ENCODE results near the gene UST. TPM values are rescaled to one million over a fixed set of nuclear protein-coding genes. Genes with fewer than 3 reads are reported as not detected.
"Not testable (repeated sequence)": the region's sequence is repeated elsewhere in the genome, so short reads cannot be mapped to it uniquely, and the experiment has no call there.

The UST gene
- total RNA-seq, 1 donor, result 36.1 TPM

DNA sequence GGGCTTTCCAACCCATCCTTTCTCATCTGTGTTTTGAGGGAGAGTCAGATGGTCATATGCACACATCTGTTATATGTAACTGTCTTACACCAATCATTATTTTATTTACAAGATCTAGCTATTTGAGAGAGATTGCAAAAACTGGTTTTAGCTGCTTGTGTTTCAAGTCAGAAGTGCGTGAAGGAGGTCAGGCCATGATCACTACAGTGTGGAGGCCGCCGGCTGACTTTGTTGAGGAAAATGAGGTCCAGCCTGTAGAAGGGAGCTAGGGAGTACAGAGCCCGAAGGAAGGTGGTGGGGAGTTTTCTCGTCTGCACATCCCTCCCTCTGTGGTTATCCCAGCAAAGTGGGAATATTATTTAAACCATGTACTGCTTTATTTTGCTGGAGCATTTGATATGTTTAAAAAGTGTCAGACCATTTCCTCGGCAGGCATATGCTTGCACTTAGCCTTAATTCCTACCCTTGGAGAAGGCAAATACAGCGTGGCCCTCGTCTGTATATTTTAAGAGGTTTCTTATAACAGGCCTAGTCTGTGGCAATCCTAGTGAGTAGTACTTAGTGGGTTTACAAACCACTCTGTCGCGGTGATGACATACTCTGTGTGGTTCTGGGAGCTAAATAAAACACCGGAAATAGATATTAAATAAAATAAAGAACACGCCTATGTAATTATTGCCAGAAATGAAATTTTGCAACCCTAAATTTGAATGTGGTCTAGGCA is 95.6 kb downstream of the UST start:
- DNase-seq (ENCODE audit: low read depth), result no peak
- no peak overlapping the region for H3K4me3 ChIP-seq (ENCODE audit: low read depth, low read length)
- TF ChIP-seq, protein P1, sequence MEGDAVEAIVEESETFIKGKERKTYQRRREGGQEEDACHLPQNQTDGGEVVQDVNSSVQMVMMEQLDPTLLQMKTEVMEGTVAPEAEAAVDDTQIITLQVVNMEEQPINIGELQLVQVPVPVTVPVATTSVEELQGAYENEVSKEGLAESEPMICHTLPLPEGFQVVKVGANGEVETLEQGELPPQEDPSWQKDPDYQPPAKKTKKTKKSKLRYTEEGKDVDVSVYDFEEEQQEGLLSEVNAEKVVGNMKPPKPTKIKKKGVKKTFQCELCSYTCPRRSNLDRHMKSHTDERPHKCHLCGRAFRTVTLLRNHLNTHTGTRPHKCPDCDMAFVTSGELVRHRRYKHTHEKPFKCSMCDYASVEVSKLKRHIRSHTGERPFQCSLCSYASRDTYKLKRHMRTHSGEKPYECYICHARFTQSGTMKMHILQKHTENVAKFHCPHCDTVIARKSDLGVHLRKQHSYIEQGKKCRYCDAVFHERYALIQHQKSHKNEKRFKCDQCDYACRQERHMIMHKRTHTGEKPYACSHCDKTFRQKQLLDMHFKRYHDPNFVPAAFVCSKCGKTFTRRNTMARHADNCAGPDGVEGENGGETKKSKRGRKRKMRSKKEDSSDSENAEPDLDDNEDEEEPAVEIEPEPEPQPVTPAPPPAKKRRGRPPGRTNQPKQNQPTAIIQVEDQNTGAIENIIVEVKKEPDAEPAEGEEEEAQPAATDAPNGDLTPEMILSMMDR (IDR thresholded peaks at IDR 0.05; ENCODE audit: insufficient read depth, low read length), result no peak

DNA sequence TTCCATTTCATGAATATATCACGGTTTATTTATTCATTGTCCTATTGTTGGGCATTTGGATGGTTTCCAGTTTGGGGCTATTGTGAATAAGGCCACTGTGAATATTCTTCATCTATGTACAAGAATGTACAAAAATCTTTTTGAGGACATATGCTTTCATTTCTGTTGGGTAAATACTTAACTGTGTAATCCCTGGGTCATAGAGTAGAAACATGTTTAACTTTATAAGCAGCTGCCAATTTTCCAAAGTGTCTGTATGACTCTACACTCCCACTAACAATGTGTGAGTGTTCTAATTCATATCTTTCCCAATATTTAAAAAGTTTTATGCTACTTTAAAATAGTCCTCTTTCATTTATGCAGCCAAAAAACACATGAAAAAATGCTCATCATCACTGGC is 98.6 kb downstream of the UST start:
- no peak overlapping the region for H3K4me3 ChIP-seq (ENCODE audit: low read depth, low read length)
- TF ChIP-seq, protein P1 (IDR thresholded peaks at IDR 0.05; ENCODE audit: insufficient read depth, low read length), result no peak
- no peak for DNase-seq (ENCODE audit: low read depth)

DNA sequence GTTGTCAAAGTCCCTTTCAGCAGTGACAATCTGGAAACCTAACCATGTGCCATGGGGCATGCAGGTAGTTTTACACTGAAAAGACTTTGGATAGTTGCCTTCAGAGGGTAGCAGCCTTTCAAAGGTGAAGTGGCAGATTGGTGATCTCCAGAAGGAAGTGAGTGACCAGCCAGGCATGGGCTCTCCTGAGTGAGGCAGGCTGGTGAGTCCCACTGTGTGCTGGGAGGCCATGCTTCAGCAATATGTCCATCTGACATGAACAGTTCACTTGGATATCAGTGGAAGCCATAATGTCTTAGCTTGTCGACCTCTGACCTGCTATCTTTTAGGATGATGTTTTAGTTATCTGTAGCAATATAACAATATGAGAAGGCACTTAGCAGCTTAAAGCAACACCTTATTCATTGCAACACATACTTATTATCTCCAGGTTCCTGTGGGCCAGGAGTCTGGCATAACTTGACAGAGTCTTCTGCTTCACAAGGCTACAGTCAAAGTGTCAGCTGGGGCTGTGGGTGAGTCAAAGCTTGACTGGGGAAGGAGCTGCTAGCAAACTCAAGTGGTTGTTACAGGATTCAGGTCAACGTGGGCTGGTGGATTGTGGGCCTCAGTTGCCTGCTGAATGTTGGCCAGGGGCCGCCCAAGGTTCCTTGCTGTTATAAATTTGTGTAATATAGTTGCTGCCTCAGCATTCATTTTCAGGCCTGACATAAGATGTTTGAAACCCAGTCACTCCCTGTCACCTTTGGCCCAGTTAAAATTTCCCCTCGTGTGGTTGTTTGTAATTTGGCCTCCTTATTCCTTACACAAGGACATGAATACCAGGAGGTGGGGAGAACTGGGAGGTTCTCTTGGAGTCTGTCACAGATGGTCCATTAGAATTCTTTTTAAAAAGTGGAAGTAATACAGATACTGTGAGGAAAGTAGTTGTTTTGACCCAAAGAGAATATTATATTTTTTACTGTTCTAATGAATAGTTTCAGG is 100.2 kb downstream of the UST start:
- H3K4me3 ChIP-seq (ENCODE audit: low read depth, low read length), result no peak overlapping the region
- TF ChIP-seq, protein P1 (IDR thresholded peaks at IDR 0.05; ENCODE audit: insufficient read depth, low read length), result no peak
- DNase-seq (ENCODE audit: low read depth), result peak; percentile 20

DNA sequence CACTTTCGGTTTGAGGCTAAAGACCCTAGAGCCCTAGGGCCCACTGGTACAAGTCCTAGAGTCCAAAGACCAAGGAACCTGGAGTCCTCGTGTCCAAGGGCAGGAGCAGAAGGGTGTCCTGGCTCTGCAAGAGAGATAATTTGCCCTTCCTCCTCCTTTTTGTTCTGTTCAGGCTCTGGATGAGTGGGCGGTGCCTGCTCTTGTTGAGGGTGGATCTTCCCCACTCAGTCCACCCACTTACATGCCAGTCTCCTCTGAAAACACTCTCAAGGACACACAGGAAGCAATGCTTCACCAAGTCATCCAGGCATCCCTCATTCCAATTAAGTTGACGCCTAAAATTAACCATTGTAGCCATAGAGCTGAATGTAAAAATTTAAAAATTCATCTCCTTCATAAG is 102.1 kb downstream of the UST start:
- TF ChIP-seq, protein P1 (IDR thresholded peaks at IDR 0.05; ENCODE audit: insufficient read depth, low read length), result no peak
- DNase-seq (ENCODE audit: low read depth), result no peak
- H3K4me3 ChIP-seq (ENCODE audit: low read depth, low read length), result no peak overlapping the region

DNA sequence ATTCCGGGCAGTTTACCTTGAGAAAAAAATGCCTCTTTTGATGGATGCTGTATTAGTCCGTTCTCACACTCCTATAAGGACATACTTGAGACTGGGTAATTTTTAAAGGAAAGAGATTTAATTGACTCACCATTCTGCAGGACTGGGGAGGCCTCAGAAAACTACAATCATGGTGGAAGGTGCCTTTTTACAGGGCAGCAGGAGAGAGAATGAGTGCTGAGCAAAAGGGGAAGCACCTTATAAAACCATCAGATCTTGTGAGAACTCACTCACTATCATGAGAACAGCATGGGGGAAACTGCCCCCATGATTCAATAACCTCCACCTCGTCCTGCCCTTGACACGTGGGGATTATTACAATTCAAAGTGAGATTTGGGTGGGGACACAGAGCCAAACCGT is 102.6 kb downstream of the UST start:
- not testable (repeated sequence) for DNase-seq (ENCODE audit: low read depth)

DNA sequence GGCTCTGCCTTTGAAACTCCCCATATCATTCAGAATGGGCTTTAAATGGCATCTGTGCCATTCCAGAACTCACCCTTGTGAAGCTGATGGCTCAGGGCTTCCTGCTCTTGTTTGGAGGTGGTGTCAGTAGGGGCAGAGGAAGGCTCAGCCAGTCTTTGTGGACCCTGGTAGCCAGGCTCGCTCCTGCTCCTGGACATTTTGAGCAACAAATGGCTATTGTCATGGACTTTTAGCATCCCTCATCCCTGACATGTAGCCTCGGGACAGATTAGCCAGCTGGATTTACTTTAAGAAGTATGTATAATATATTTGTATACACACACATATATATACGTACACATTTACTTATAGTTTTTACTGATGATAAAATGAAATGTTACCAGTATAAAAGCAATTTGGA is 104.1 kb downstream of the UST start:
- DNase-seq (ENCODE audit: low read depth), result no peak
- no peak overlapping the region for H3K4me3 ChIP-seq (ENCODE audit: low read depth, low read length)
- TF ChIP-seq, protein P1 (IDR thresholded peaks at IDR 0.05; ENCODE audit: insufficient read depth, low read length), result no peak

More for the DNA sequence above, 102.6 kb downstream of the UST start:
- not testable (repeated sequence) for H3K4me3 ChIP-seq (ENCODE audit: low read depth, low read length)

Data from fibroblast of the aortic adventitia (primary cell).